ENCODE results near the gene AIF1L.
A peak's percentile ranks its signal among the peaks of the same experiment; 100 is the strongest.

The AIF1L gene

GRCh38 chr9:131117121-131117761 lies 20.9 kb downstream of the AIF1L start:
- no peak overlapping the region for H3K4me3 ChIP-seq (ENCODE audit: low read depth, low read length)
- TF ChIP-seq CTCF (IDR thresholded peaks at IDR 0.05; ENCODE audit: low read depth, low read length) = no peak

- H3K4me3 ChIP-seq (ENCODE audit: low read depth, low read length) = no peak overlapping the region
- no peak for TF ChIP-seq CTCF (IDR thresholded peaks at IDR 0.05; ENCODE audit: low read depth, low read length)
Observed at GRCh38 chr9:131117762-131118145, 21.4 kb downstream of the AIF1L start.

- no peak for TF ChIP-seq CTCF (IDR thresholded peaks at IDR 0.05; ENCODE audit: low read depth, low read length)
- H3K4me3 ChIP-seq (ENCODE audit: low read depth, low read length) = no peak overlapping the region
Observed at GRCh38 chr9:131119600-131119999, 23.3 kb downstream of the AIF1L start.

GRCh38 chr9:131120620-131121228 lies 24.4 kb downstream of the AIF1L start:
- TF ChIP-seq CTCF (IDR thresholded peaks at IDR 0.05; ENCODE audit: low read depth, low read length) = no peak
- no peak overlapping the region for H3K4me3 ChIP-seq (ENCODE audit: low read depth, low read length)

- no peak overlapping the region for H3K4me3 ChIP-seq (ENCODE audit: low read depth, low read length)
- TF ChIP-seq CTCF (IDR thresholded peaks at IDR 0.05; ENCODE audit: low read depth, low read length) = no peak
Observed at GRCh38 chr9:131121346-131121745, 25.0 kb downstream of the AIF1L start.

- no peak for TF ChIP-seq CTCF (IDR thresholded peaks at IDR 0.05; ENCODE audit: low read depth, low read length)
- no peak overlapping the region for H3K4me3 ChIP-seq (ENCODE audit: low read depth, low read length)
Observed at GRCh38 chr9:131122158-131122557, 25.8 kb downstream of the AIF1L start.

GRCh38 chr9:131125038-131125287 lies 28.6 kb downstream of the AIF1L start:
- TF ChIP-seq CTCF (IDR thresholded peaks at IDR 0.05; ENCODE audit: low read depth, low read length) = no peak
- H3K4me3 ChIP-seq (ENCODE audit: low read depth, low read length) = peak overlapping the region; percentile 91
